ENCODE results near the gene ATP7B.
"Not testable (repeated sequence)": the region's sequence is repeated elsewhere in the genome, so short reads cannot be mapped to it uniquely, and the experiment has no call there.

The ATP7B gene

DNA sequence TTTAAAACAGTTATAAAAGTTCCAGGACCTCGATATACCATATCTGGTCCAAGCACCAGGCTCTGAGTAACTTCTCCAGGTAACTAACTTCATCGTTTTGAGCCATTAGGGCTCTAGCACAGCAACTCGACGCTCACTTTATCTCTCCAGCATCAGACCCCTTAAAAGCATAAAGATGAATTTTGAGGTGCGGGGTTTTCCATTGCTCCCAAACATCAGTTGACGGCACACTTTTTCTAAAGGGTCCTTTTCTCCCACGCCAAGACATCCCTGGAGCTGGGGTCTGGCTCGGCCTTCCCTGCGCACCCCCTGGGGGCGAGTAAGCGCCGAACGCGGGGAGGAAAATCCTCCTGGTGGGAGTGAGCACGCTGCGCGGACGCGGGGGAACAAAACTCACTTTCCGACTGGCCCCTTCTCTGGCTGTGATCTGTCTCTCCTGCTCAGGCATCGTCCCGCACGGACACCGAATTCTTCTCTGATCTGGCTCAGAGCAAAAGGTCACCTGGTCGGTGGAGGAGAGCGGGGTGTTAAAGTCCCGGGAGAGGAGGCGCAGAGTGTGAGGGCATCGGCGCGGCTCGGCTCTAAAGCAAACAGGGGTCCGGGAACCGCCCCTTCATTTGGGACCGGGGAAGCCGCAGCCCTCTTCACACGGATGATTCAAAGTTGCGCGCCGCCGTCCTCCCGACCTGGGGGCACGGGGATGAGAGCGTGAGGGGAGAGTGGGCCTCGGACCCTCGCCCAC lies at the start of gene ATP7B:
ATP7B (minus strand) TSS at position 561 of the 742 bp plus-strand sequence; CDS start at position 448, 113 bp downstream.
- DNase-seq: peak; percentile 71

DNA sequence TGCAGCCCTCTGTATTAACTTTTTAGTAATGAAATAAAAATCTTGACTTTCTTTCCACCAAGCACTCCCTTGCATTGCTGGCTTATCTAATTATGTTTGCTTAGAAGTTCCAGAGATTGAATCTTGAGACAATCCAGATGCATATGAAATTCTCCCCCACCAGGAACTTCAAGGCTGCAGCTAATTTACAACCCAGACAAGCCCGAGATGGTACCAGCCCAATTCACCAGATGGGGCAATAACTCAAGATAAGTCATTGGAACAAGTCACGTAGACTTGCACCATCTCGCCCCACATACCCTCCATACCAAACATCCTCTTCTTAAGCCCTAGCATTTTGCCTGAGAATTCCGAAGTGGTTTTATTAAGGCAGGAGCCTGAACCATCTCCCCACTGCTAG lies 42.2 kb upstream of the ATP7B start:
- no peak for DNase-seq

DNA sequence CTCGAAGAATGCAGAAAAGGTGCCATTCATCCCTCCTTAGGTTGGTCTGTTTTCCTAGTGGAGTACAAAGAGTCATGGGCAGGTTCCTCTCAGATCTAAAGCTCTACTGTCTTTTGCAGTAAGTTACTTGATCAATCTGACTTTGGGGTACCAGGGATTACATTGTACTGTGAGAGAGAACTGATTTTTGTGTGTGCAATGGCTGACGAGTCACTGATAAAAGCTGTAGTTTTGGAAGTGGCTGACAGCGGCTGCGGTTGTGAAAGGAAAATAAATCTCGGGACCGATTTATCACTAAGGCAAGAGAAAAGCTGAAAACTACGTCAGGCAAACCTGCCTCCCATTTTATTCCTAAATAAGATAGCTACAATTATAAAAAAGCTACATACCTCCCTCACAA lies 40.1 kb upstream of the ATP7B start:
- no peak for DNase-seq

GRCh38 chr13:52048516-52048915 lies 37.3 kb upstream of the ATP7B start:
- DNase-seq: no peak

- no peak for DNase-seq
Observed at GRCh38 chr13:52047463-52047862, 36.2 kb upstream of the ATP7B start.

DNA sequence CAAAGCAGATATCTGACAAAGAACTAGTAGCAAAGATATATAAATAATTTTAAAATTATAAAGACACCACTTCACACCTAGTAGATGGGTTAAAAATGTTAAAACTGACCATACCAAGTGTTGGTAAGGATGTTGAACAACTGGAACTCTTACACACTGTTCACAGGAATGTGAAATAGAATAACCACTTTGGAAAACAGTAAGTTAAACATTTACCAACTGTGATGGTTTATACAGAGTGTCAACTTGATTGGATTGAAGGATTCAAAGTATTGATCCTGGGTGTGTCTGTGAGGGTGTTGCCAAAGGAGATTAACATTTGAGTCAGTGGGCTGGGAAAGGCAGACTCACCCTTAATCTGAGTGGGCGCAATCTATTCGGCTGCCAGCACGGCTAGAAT lies 32.4 kb upstream of the ATP7B start:
- DNase-seq: no peak

DNA sequence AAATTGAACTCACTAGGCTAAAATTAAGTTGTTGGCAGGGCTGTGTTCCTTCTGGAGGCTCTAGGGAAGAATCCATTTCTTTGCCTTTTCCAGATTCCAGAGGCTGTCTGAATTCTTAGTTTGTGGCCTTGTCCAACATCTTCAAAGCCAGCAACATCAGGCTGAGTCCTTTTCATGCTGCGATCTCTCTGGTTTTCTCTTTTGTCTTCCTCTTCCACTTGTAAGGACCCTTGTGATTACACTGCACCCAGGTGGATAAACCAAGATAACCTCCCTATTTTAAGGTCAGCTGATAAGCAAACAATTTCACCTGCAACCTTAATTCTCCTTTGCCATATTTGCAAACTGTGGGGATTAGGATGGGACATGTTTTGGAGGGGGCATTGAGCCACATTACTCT lies 24.8 kb upstream of the ATP7B start:
- DNase-seq: peak; percentile 25

DNA sequence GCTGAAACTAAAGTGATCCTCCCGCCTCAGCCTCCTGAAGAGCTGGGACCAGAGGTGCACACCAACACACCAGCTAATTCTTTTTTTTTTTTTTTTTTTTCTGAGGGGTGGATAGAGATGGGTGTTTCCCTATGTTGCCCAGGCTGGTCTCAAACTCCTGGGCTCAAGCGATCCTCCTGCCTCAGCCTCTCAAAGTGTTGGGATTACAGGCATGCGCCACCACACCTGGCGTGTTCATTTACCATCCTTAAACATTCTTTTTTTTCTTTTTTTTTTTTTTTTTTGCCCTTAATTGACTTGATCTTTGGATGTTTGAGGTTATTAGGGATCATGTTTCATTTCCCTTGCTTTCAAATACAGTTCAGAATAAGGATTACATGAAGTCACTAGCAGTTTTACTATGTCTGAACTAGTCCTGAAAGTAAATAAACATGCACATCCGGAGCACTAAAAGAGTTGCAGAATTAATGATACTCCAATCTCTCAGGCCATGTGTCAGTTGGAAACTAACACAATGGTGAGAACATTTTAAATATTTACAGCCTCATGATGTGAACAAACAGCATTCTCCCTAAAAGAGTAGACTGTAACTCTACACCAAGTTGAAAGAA lies 23.5 kb upstream of the ATP7B start:
- DNase-seq: peak; percentile 87

- no peak for DNase-seq
Observed at GRCh38 chr13:52033039-52033438, 21.8 kb upstream of the ATP7B start.

- not testable (repeated sequence) for DNase-seq
Observed at GRCh38 chr13:52030401-52030800, 19.2 kb upstream of the ATP7B start.

DNA sequence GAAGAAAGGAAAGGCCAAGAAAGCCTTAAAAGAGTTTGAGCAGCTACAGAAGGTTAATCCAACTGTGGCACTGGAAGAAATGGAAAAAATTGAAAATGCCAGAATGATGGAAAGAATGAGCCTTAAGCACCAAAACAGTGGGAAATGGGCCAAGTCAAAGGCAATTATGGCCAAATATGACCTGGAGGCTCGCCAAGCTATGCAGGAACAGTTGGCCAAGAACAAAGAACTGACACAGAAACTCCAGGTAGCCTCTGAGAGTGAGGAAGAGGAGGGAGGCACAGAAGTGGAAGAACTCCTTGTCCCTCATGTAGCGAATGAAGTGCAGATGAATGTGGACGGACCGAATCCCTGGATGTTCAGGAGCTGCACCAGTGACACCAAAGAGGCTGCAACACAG lies 18.3 kb upstream of the ATP7B start:
- DNase-seq: no peak

DNA sequence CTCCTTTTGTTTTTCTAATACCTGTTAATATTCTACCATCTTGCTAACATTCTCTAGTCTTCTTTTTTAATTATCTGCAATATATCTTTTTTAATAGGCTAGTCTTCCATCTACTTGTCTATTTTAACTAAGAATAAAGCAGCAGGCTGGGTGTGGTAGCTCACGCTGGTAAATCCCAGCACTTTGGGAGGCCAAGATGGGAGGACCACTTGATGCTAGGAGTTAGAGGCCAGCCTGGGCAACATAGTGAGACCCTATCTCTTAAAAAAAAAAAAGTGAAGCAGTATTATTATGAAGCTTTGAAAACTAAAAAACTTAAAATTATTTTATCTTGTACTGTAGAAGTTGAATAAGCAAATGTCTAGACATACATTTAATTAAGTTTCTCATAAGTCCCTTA lies 16.6 kb upstream of the ATP7B start:
- no peak for DNase-seq

- peak; percentile 34 for DNase-seq
Observed at GRCh38 chr13:52026246-52026626, 15.0 kb upstream of the ATP7B start.

GRCh38 chr13:52025475-52026245 lies 14.4 kb upstream of the ATP7B start:
- DNase-seq: peak; percentile 5

- no peak for DNase-seq
Observed at GRCh38 chr13:52024481-52024880, 13.2 kb upstream of the ATP7B start, which contains the start of gene UTP14C. UTP14C (plus strand) TSS chr13:52024691; CDS start chr13:52028805, 4,114 bp downstream.

GRCh38 chr13:52022356-52022755 lies 11.1 kb upstream of the ATP7B start:
- DNase-seq: no peak

GRCh38 chr13:52020191-52020590 lies 8.9 kb upstream of the ATP7B start:
- DNase-seq: no peak

DNA sequence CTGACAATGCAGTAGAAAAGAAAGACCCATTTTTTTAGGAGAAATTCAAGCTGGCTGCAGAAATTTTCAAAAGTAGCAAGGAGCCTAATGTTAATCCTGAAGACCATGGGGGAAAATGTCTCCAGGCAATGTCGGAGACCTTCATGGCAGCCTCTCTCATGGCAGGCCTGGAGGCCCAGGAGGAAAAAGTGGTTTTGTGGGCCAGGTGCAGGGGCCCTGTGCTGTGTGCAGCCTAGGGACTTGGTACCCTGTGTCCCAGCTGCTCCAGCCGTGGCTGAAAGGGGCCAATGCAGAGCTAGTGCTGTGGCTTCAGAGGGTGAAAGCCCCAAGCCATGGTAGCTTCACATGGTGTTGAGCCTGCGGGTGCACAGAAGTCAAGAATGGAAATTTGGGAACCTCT lies 5.0 kb upstream of the ATP7B start:
- DNase-seq: no peak

DNA sequence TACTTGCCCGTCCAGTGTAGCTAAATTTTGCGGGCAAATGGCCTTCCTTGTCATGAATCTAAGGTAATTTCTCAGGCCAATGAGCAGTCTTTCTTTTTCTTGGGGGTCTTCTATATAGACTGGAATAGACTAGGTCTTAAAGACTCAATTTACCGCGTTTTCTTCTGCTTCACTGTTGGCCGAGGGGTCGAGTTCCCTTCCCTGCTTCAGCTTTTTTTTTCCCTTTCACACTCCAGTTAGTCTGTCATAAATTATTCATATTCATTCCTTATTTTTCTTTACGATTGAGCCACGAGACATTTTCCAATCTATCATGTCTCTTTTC lies 1.2 kb upstream of the ATP7B start:
- DNase-seq: no peak

DNA sequence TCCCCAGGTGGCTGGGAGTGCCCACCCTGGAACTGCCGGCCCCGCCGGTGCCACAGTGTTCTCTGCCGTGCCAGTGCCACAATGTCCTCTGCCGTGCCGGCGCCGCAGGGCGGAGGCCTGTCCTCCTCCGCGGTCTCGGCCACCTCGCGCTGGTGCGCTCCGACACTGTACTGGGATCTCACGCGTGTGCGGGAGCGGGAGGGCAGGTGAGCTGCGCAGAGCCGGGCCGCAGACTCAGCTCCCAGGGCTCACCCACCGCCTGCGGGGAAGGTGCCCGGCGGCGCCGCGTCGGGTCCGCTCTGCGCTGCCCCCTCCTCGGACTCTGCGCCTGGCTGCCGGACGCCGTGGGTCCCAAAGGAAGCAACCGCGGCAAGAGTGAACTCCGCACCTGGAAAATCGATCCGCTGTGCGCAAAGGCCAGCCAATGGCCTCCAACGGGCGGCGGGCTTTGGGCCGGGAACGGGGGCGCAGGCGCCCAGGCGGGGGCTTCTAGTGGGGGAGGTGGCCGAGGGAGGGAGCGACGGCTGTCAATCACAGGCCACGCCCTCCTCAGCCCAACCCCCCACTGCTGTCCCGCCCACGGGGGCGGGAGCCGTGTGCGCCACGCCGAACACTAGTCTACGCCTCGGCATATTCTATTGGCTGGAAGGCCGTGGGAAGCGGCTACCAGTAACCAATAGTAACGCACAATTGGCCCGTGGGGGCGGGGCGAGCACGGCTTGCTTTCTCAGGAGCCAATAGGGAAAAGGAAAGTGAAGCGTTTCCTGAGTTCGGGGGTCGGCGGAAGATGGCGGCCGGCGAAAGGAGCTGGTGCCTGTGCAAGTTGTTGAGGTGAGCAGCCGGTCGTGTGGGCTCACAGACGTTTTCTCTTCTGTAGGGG lies 622 bp upstream of the ATP7B start, which contains the start of gene ALG11:
ALG11 (plus strand) TSS at position 767 of the 880 bp plus-strand sequence; CDS start at position 788, 21 bp downstream.
- peak; percentile 99 for DNase-seq

- DNase-seq: no peak
Observed at GRCh38 chr13:52009946-52010345, 1.3 kb downstream of the ATP7B start.

DNA sequence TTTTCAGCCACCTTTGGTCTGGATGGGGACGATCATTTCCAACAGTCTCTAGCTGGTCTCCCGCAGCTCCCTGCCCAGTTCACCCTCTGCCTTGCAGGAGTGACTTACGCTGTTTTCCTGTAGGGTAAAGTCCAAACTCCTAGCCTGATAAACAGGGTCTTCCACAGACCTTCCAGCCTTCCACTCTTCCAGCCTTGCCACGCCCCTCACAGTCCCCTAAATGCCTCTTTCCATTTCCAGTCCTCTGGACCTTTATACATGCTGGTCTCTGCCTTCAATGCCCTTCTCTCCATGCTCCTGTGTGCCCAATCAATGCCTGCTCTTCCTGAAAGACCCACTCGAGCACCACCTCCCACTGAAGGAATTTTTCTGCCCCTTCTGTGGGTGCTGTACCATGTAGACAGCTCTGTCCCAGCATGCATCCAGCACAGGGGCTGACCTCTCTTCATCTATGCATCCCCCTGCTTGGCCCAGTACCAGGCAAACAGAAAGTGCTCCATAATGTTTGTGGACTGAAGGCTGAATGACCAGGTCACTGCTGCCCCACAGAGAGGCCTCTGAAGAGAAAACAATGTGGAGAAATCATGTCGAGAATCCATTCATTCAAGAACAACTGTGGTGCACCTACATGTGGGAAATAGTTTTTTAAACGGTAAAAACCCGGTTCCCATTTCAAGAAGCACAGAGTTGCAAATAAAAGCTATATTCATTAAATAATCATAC lies 4.6 kb downstream of the ATP7B start:
- no peak for DNase-seq

Measured in DMS53 (cell line).